Measurements from ENCODE around the gene TCEANC. TPM values are rescaled to one million over a fixed set of nuclear protein-coding genes. Genes with fewer than 3 reads are reported as not detected.
"Not testable (repeated sequence)": the region's sequence is repeated elsewhere in the genome, so short reads cannot be mapped to it uniquely, and the experiment has no call there.

TCEANC gene
- total RNA-seq, 6 experiments from 2014 or later, result 0.99 to 1.7 (median 1.1) TPM

- Mint-ChIP-seq H3K27ac (no peak overlapping the region), H3K36me3 (ENCODE audit: low read depth) (peaks cover 1% of the 10 kb centered on the region), H3K9me3 (no peaks in the 10 kb centered on the region), H3K27me3 (ENCODE audit: insufficient read depth) (peaks cover 4% of the 10 kb centered on the region), H3K4me3 (no peak overlapping the region), H3K4me1 (ENCODE audit: low read depth) (peaks cover 29% of the 10 kb centered on the region)
- no peak for TF ChIP-seq CTCF (IDR thresholded peaks at IDR 0.05)
- DNase-seq, result no peak
Measured at GRCh38 chrX:13667919-13668318, 15.0 kb downstream of the TCEANC start.

- H3K27ac Mint-ChIP-seq, result peak overlapping the region; percentile 77
- no peaks in the 10 kb centered on the region for H3K9me3 Mint-ChIP-seq
- TF ChIP-seq CTCF (IDR thresholded peaks at IDR 0.05), result no peak
- H3K27me3 Mint-ChIP-seq (ENCODE audit: insufficient read depth), result peaks cover 4% of the 10 kb centered on the region
- peaks cover 19% of the 10 kb centered on the region for H3K4me1 Mint-ChIP-seq (ENCODE audit: low read depth)
- peak overlapping the region; percentile 52 for H3K4me3 Mint-ChIP-seq
- H3K36me3 Mint-ChIP-seq (ENCODE audit: low read depth), result no peaks in the 10 kb centered on the region
- DNase-seq, result peak; percentile 79
Measured at GRCh38 chrX:13669246-13669737, 16.4 kb downstream of the TCEANC start.

GRCh38 chrX:13669755-13670154 is 16.8 kb downstream of the TCEANC start:
- H3K4me1 Mint-ChIP-seq (ENCODE audit: low read depth), result peaks cover 16% of the 10 kb centered on the region
- not testable (repeated sequence) for H3K36me3 Mint-ChIP-seq (ENCODE audit: low read depth); H3K9me3 Mint-ChIP-seq; H3K4me3 Mint-ChIP-seq; H3K27me3 Mint-ChIP-seq (ENCODE audit: insufficient read depth); DNase-seq
- H3K27ac Mint-ChIP-seq, result peak overlapping the region; percentile 77

- Mint-ChIP-seq H3K9me3 (no peaks in the 10 kb centered on the region), H3K4me3 (no peak overlapping the region), H3K27ac (no peak overlapping the region), H3K27me3 (ENCODE audit: insufficient read depth) (peaks cover 4% of the 10 kb centered on the region), H3K36me3 (ENCODE audit: low read depth) (no peaks in the 10 kb centered on the region), H3K4me1 (ENCODE audit: low read depth) (peaks cover 11% of the 10 kb centered on the region)
- no peak for TF ChIP-seq CTCF (IDR thresholded peaks at IDR 0.05)
- no peak for DNase-seq
Measured at GRCh38 chrX:13670197-13670596, 17.3 kb downstream of the TCEANC start.

GRCh38 chrX:13673016-13673415 is 20.1 kb downstream of the TCEANC start:
- Mint-ChIP-seq H3K4me1 (ENCODE audit: low read depth) (peaks cover 11% of the 10 kb centered on the region), H3K36me3 (ENCODE audit: low read depth) (no peaks in the 10 kb centered on the region), H3K27me3 (ENCODE audit: insufficient read depth) (peaks cover 4% of the 10 kb centered on the region), H3K27ac (no peak overlapping the region), H3K9me3 (no peaks in the 10 kb centered on the region), H3K4me3 (no peak overlapping the region)
- TF ChIP-seq CTCF (IDR thresholded peaks at IDR 0.05), result no peak
- no peak for DNase-seq

- no peak for DNase-seq
- no peak overlapping the region for H3K4me3 Mint-ChIP-seq
- TF ChIP-seq CTCF (IDR thresholded peaks at IDR 0.05), result no peak
- H3K27me3 Mint-ChIP-seq (ENCODE audit: insufficient read depth), result peaks cover 2% of the 10 kb centered on the region; the same call in 1 of the 2 replicates
- H3K36me3 Mint-ChIP-seq (ENCODE audit: low read depth), result no peaks in the 10 kb centered on the region
- H3K9me3 Mint-ChIP-seq, result no peaks in the 10 kb centered on the region
- H3K4me1 Mint-ChIP-seq (ENCODE audit: low read depth), result no peaks in the 10 kb centered on the region
- no peak overlapping the region for H3K27ac Mint-ChIP-seq
Measured at GRCh38 chrX:13676885-13677284, 23.9 kb downstream of the TCEANC start.

- DNase-seq; H3K27ac Mint-ChIP-seq; H3K4me3 Mint-ChIP-seq; H3K4me1 Mint-ChIP-seq (ENCODE audit: low read depth); H3K36me3 Mint-ChIP-seq (ENCODE audit: low read depth); H3K27me3 Mint-ChIP-seq (ENCODE audit: insufficient read depth); H3K9me3 Mint-ChIP-seq: not testable (repeated sequence)
Measured at GRCh38 chrX:13679700-13680099, 26.8 kb downstream of the TCEANC start.
